ENCODE data around the gene ITGB3BP.

The ITGB3BP gene

DNA sequence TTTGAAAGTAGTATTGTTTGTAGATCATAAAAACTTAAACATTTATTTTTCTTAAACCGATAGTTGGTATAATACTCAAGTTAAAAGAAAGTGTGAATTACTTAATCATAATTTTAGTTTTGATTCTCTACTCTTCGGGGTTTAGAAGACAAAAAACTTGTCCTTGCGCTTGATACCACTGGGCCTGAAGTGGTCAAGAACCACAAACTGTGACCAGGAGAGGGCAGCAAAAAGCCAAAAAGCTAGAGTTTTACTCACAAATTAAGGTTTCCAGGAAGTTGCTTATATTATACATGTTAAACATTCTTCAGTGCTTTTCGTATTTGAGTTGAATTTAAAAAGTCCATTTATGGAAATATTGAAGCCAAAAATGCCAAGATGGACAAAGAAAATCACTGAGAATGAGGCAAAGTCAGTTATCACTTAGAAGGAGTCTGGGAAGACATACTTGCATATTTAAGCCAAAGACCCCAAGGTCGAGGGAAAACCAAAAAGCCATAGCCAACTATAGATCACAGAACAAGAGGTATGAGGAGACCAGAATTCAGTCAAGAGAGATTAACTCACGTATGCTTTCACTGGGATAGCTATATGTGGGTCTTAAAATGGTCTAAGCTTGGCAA lies 34.5 kb upstream of the ITGB3BP start:
- peak; percentile 56 for DNase-seq (ENCODE audit: low read depth)
- no peak overlapping the region for H3K4me3 ChIP-seq (ENCODE audit: control insufficient read depth, low read depth, low read length)
- peak; percentile 71 for TF ChIP-seq CTCF (conservative IDR thresholded peaks at IDR 0.05; ENCODE audit: control insufficient read depth, insufficient read depth, low read depth, low read length)

- TF ChIP-seq CTCF (conservative IDR thresholded peaks at IDR 0.05; ENCODE audit: control insufficient read depth, insufficient read depth, low read depth, low read length) = no peak
- no peak for DNase-seq (ENCODE audit: low read depth)
- H3K4me3 ChIP-seq (ENCODE audit: control insufficient read depth, low read depth, low read length) = no peak overlapping the region
Measured at GRCh38 chr1:63555480-63555879, 32.5 kb upstream of the ITGB3BP start.

GRCh38 chr1:63548877-63549276 lies 25.9 kb upstream of the ITGB3BP start:
- no peak overlapping the region for H3K4me3 ChIP-seq (ENCODE audit: control insufficient read depth, low read depth, low read length)
- TF ChIP-seq CTCF (conservative IDR thresholded peaks at IDR 0.05; ENCODE audit: control insufficient read depth, insufficient read depth, low read depth, low read length) = no peak
- no peak for DNase-seq (ENCODE audit: low read depth)

DNA sequence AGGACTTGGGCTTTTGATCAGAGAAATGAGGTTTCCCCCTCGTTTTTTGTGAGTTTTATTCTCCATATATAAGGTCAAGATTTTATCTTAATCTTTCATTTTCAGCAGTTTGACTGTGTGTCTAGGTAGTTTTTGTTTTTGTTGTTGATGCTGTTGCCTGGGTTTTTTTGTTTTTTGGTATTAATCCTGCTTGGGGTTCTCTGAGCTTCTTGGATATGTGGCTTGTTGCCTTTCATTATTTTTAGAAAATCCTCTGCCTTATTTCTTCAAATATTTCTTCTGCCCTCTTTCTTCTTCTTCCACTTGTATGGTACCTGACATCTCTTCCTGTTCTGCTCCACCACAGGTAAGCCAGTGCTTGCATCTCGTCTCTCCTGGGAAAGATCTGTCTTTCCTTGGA lies 25.3 kb upstream of the ITGB3BP start:
- no peak for TF ChIP-seq CTCF (conservative IDR thresholded peaks at IDR 0.05; ENCODE audit: control insufficient read depth, insufficient read depth, low read depth, low read length)
- DNase-seq (ENCODE audit: low read depth) = no peak
- H3K4me3 ChIP-seq (ENCODE audit: control insufficient read depth, low read depth, low read length) = no peak overlapping the region

DNA sequence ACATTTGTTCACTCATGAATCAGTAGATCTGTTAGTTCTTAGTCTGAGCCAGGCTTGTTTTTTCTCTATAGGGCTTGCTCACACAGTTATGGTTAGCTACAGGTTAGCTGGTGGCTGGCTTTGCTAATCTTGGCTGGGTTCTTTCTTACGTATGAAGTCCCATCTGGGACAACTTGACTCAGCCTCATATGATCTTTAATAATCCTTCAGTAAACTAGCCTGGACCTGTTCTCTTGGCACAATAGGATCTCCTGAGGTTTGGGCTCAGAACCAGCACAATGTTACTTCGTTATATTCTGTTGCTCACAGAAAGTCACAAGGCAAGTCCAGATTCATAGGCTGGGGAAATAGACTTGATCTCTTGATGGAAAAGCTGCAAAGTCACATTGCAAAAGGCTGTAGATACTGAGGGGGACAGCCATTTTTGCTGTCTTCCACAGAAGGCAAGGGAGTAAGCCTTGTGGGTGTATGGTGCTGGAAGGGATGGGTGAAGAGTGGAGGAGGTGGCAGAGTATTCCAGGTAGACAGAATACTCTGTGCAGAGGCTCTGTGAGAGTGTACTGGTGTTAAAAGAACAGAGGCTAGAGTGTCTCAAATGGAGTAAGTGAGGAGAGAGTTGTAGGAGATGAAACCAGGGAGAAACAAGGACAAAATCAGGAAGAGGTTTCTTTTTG lies 24.7 kb upstream of the ITGB3BP start:
- H3K4me3 ChIP-seq (ENCODE audit: control insufficient read depth, low read depth, low read length) = no peak overlapping the region
- peak; percentile 96 for DNase-seq (ENCODE audit: low read depth)
- no peak for TF ChIP-seq CTCF (conservative IDR thresholded peaks at IDR 0.05; ENCODE audit: control insufficient read depth, insufficient read depth, low read depth, low read length)

DNA sequence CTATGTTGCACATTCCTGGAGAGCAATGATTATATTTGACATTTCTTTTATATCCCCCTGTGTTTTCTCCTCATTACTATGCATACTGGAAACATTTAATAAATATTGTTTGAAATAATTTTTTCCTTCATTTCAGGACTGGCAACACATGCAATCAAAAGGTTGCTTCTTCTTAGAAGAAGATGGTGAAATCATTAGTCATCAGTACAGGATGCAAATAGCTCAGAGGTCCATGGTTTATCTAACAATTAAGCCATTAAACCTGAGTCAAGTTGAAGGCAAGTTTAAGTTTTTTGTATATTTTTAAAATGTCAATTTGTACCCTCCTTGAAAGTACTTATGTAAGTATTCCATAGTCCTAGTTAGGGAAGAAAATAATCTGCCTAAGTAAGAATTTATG lies 22.8 kb upstream of the ITGB3BP start:
- peak; percentile 64 for DNase-seq (ENCODE audit: low read depth)
- TF ChIP-seq CTCF (conservative IDR thresholded peaks at IDR 0.05; ENCODE audit: control insufficient read depth, insufficient read depth, low read depth, low read length) = no peak

More for the DNA sequence above, 22.8 kb upstream of the ITGB3BP start:
- H3K4me3 ChIP-seq (ENCODE audit: control insufficient read depth, low read depth, low read length) = no peak overlapping the region
